Activated CD4-positive, alpha-beta T cell treated with anti-CD3 and anti-CD28 coated beads, Interleukin-2, amount 50 U/mL, for 1 hour (primary cell): ENCODE data around the gene PROK1.

Source experiments
- DNase-seq: peaks from one replicate; pipeline ENCODE4 v3.0.0-alpha.2; 2020

PROK1 gene

GRCh38 chr1:110466646-110467280 lies 15.8 kb downstream of the PROK1 start:
- no peak for DNase-seq

- DNase-seq: no peak
Observed at GRCh38 chr1:110471131-110471530, 20.2 kb downstream of the PROK1 start.

GRCh38 chr1:110472546-110472945 lies 21.6 kb downstream of the PROK1 start:
- DNase-seq: no peak

- DNase-seq: no peak
Observed at GRCh38 chr1:110474444-110474843, 23.5 kb downstream of the PROK1 start.

- no peak for DNase-seq
Observed at GRCh38 chr1:110475362-110476027, 24.5 kb downstream of the PROK1 start.

- DNase-seq: no peak
Observed at GRCh38 chr1:110476028-110476765, 25.2 kb downstream of the PROK1 start.

- DNase-seq: no peak
Observed at GRCh38 chr1:110477041-110477440, 26.1 kb downstream of the PROK1 start.

GRCh38 chr1:110477445-110477957 lies 26.6 kb downstream of the PROK1 start:
- DNase-seq: no peak

GRCh38 chr1:110477967-110478640 lies 27.2 kb downstream of the PROK1 start:
- no peak for DNase-seq

- DNase-seq: no peak
Observed at GRCh38 chr1:110478886-110479285, 27.9 kb downstream of the PROK1 start.

GRCh38 chr1:110480356-110481096 lies 29.6 kb downstream of the PROK1 start:
- DNase-seq: no peak

GRCh38 chr1:110481968-110482623 lies 31.1 kb downstream of the PROK1 start:
- no peak for DNase-seq

- DNase-seq: no peak
Observed at GRCh38 chr1:110482662-110483307, 31.8 kb downstream of the PROK1 start.

- DNase-seq: no peak
Observed at GRCh38 chr1:110483308-110483685, 32.3 kb downstream of the PROK1 start.

- DNase-seq: no peak
Observed at GRCh38 chr1:110484801-110485200, 33.9 kb downstream of the PROK1 start.

- DNase-seq: no peak
Observed at GRCh38 chr1:110485725-110486124, 34.8 kb downstream of the PROK1 start.

GRCh38 chr1:110487726-110488125 lies 36.8 kb downstream of the PROK1 start:
- no peak for DNase-seq

GRCh38 chr1:110488161-110488560 lies 37.2 kb downstream of the PROK1 start:
- DNase-seq: no peak

GRCh38 chr1:110488867-110489266 lies 37.9 kb downstream of the PROK1 start:
- no peak for DNase-seq

- no peak for DNase-seq
Observed at GRCh38 chr1:110489406-110489805, 38.5 kb downstream of the PROK1 start.

- no peak for DNase-seq
Observed at GRCh38 chr1:110489973-110490542, 39.1 kb downstream of the PROK1 start.
